Measurements from ENCODE around the gene CTNNA1.

- TF ChIP-seq MAX (IDR thresholded peaks at IDR 0.05; ENCODE audit: insufficient read depth, insufficient read length) (no peak), EZH2 (IDR thresholded peaks at IDR 0.05; ENCODE audit: borderline replicate concordance, low read depth, low read length, severe bottlenecking) (no peak), POLR2A (IDR thresholded peaks at IDR 0.05; ENCODE audit: low read depth, low read length) (no peak), CTCF (IDR thresholded peaks at IDR 0.05; ENCODE audit: extremely low read depth in 1 of 2, insufficient read depth in 1 of 2, low read depth in 1 of 2, low read length in 2 of 2) (no peak), POLR2AphosphoS5 (IDR thresholded peaks at IDR 0.05; ENCODE audit: insufficient read depth, low read depth, low read length) (no peak), MYC (IDR thresholded peaks at IDR 0.05; ENCODE audit: low read depth, low read length) (no peak), GATA2 (IDR thresholded peaks at IDR 0.05; ENCODE audit: insufficient read depth, insufficient read length, low read depth, low read length) (no peak)
Observed at GRCh38 chr5:138909734-138910133, 156.5 kb downstream of the CTNNA1 start.

All from endothelial cell of umbilical vein (primary cell).